ENCODE data around the gene MAP1B.

GRCh38 chr5:72170101-72170500 is 62.8 kb downstream of the MAP1B start:
- no peak for TF ChIP-seq CTCF (IDR thresholded peaks at IDR 0.05; ENCODE audit: borderline replicate concordance, extremely low read depth, low read length, poor library complexity, severe bottlenecking)
- TF ChIP-seq EZH2 (IDR thresholded peaks at IDR 0.05; ENCODE audit: borderline replicate concordance, low read depth, low read length, severe bottlenecking): no peak
